Gastroesophageal sphincter (tissue), 3 donors: ENCODE data around the gene TLX2.

Source experiments
- POLR2A ChIP-seq, 2 donors: fragments of 450-650 bp; IDR thresholded peaks; one replicate each; pipeline ENCODE4 v1.6.1; 2017; ENCODE audit warnings: antibody characterized with exemption in 2 of 2, mild to moderate bottlenecking in 2 of 2, moderate library complexity in 1 of 2
- TF ChIP-seq, protein P1 (sequence below), 4 experiments: fragments of 200-600 bp in 2 of 4; fragments of 450-650 bp in 2 of 4; sonication (generic) in 1 of 4; IDR thresholded peaks; one replicate each; pipeline ENCODE4 v1.5.1; 2017 to 2019; ENCODE audit warnings: antibody characterized with exemption in 4 of 4, mild to moderate bottlenecking in 2 of 4, moderate library complexity in 2 of 4

DNA sequence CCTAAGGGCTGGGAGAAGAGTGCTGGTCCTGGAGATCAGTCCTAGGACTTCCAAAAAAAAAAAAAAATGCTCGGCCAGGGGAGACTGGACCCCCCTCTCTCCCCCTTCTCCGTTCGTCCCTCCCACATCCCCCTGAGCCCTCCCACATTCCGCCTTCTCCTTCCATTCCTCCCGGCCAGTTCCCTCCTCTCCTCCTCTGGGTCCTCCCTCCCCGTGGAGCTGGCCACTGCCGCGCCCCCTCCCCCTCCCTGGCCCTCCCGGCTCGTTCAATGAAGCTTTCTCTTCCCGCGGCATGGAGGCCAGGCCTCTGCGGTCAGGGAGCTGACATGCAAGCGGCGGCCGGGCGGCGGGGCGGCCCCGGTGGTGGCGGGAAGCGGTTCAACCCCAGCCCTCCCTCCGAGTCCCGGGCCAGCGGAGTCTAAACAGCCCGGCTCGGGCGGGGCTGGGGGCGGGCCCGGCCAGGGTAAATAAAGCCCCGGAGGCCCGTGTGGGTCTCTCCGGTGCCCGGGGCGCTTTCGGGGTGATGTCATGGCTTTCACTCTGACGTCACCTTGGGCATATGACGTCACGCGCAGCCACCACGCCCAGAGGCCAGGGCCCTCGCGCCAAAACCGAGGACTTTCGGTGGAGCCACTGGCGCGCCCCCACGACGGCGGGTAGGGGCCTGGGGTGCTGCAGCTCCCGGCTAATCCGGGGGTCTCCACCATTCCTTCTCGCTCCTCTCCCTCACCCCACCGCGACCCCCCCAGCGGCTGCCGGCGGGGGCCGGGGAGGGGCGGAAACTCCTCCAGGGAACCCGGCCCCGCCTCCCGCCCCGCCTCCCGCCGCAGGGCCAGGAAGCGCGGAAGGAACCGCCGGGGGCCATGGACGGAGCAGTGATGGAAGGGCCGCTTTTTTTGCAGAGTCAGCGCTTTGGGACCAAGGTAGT, 39.9 kb downstream of the TLX2 start, which contains the start of the genes DOK1 and LOXL3:
- TF ChIP-seq, protein P1, sequence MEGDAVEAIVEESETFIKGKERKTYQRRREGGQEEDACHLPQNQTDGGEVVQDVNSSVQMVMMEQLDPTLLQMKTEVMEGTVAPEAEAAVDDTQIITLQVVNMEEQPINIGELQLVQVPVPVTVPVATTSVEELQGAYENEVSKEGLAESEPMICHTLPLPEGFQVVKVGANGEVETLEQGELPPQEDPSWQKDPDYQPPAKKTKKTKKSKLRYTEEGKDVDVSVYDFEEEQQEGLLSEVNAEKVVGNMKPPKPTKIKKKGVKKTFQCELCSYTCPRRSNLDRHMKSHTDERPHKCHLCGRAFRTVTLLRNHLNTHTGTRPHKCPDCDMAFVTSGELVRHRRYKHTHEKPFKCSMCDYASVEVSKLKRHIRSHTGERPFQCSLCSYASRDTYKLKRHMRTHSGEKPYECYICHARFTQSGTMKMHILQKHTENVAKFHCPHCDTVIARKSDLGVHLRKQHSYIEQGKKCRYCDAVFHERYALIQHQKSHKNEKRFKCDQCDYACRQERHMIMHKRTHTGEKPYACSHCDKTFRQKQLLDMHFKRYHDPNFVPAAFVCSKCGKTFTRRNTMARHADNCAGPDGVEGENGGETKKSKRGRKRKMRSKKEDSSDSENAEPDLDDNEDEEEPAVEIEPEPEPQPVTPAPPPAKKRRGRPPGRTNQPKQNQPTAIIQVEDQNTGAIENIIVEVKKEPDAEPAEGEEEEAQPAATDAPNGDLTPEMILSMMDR (IDR thresholded peaks at IDR 0.05) = peak in 2 of 4 experiments; percentile 4 to 18
- no peak for TF ChIP-seq POLR2A (IDR thresholded peaks at IDR 0.05)
